HepG2 (cell line): ENCODE results near the gene WDR35. TPM values are rescaled to one million over a fixed set of nuclear protein-coding genes. Genes with fewer than 3 reads are reported as not detected.

Experiments
- AKNA ChIP-seq: sonication (generic); formaldehyde crosslinking; IDR thresholded peaks from 2 replicates; pipeline ENCODE4 v1.4.0; 2020; ENCODE audit warnings: missing genetic modification reagents, borderline replicate concordance
- HNRNPUL1 ChIP-seq: fragments of 200-400 bp; formaldehyde crosslinking; IDR thresholded peaks from 2 replicates; pipeline ENCODE4 v1.6.1; 2017; ENCODE audit warnings: low read depth, mild to moderate bottlenecking, low read length, moderate library complexity
- KMT2B ChIP-seq: IDR thresholded peaks from 2 replicates; pipeline ENCODE4 v1.6.1; 2016; ENCODE audit warnings: missing genetic modification reagents, missing compliant biosample characterization
- LCORL ChIP-seq, 2 experiments: fragments of 450-650 bp in 1 of 2; sonication (generic) in 1 of 2; formaldehyde crosslinking in 1 of 2; IDR thresholded peaks; 2 replicates each; pipeline versions ENCODE4 v1.5.0 to v1.6.1; 2017 to 2020; ENCODE audit warnings: antibody characterized with exemption in 1 of 2, missing genetic modification reagents in 1 of 2
- MLXIP ChIP-seq: sonication (generic); formaldehyde crosslinking; IDR thresholded peaks from 2 replicates; pipeline ENCODE4 v1.9.0; 2021; ENCODE audit warnings: missing genetic modification reagents, borderline replicate concordance
- PPARG ChIP-seq: conservative IDR thresholded peaks from 2 replicates; pipeline ENCODE4 v1.6.1; 2016; ENCODE audit warnings: missing biosample characterization, missing genetic modification reagents
- SALL1 ChIP-seq: sonication (generic); formaldehyde crosslinking; IDR thresholded peaks from 2 replicates; pipeline ENCODE4 v1.8.0; 2022; ENCODE audit warnings: mild to moderate bottlenecking, missing genetic modification reagents
- SNAPC5 ChIP-seq: sonication (generic); formaldehyde crosslinking; IDR thresholded peaks from 2 replicates; pipeline ENCODE4 v1.8.1; 2023; ENCODE audit warnings: mild to moderate bottlenecking, missing genetic modification reagents, borderline replicate concordance
- STAT6 ChIP-seq: sonication (generic); formaldehyde crosslinking; IDR thresholded peaks from 2 replicates; pipeline ENCODE4 v1.4.0; 2020; ENCODE audit warnings: missing genetic modification reagents, mild to moderate bottlenecking, borderline replicate concordance
- TOPORS ChIP-seq: sonication (generic); formaldehyde crosslinking; IDR thresholded peaks from 2 replicates; pipeline ENCODE4 v1.8.0; 2023; ENCODE audit warnings: mild to moderate bottlenecking, missing genetic modification reagents
- ZBTB1 ChIP-seq: sonication (generic); formaldehyde crosslinking; IDR thresholded peaks from 2 replicates; pipeline ENCODE4 v1.4.0; 2020; ENCODE audit warnings: missing genetic modification reagents, borderline replicate concordance
- ZBTB38 ChIP-seq: sonication (generic); formaldehyde crosslinking; IDR thresholded peaks from 2 replicates; pipeline ENCODE4 v1.5.1; 2020; ENCODE audit warnings: mild to moderate bottlenecking, missing genetic modification reagents
- ZNF33A ChIP-seq: sonication (generic); formaldehyde crosslinking; IDR thresholded peaks from 2 replicates; pipeline ENCODE4 v1.5.1; 2020; ENCODE audit warnings: missing genetic modification reagents, mild to moderate bottlenecking, moderate library complexity, borderline replicate concordance
- ZSCAN12 ChIP-seq: sonication (generic); formaldehyde crosslinking; IDR thresholded peaks from 2 replicates; pipeline ENCODE4 v1.9.0; 2021; ENCODE audit warnings: mild to moderate bottlenecking, missing genetic modification reagents
- polyA plus RNA-seq, 8 experiments: library from polyadenylated mRNA; depleted of rRNA in 3 of 8; stranded (reverse) in 7 of 8; unstranded in 1 of 8; fragments of >200 nt; fragmentation: Illumina TruSeq in 4 of 8; extraction: Trizol in 4 of 8; gene quantifications; 2 replicates each; pipeline versions ENCODE4 v1.2.1 to v1.2.3, GENCODE V29; 2011 to 2016; ENCODE audit warnings: low read depth in 4 of 8, missing spikeins in 1 of 8, mixed read lengths in 1 of 8; ENCODE audit not compliant: insufficient read depth in 1 of 8
- total RNA-seq, 5 experiments: library from RNA; depleted of rRNA; stranded (reverse); fragments of >200 nt; fragmentation: Illumina TruSeq; extraction: Trizol; gene quantifications; 2 replicates each; pipeline ENCODE4 v1.2.3, GENCODE V29; 2016; ENCODE audit warnings: low read depth in 1 of 5
- TF ChIP-seq, protein P1 (sequence below): sonication (generic); formaldehyde crosslinking; IDR thresholded peaks from 2 replicates; pipeline ENCODE4 v1.4.0; 2020; ENCODE audit warnings: low read depth, mild to moderate bottlenecking, missing genetic modification reagents
- TF ChIP-seq, protein P2 (sequence below): sonication (generic); formaldehyde crosslinking; conservative IDR thresholded peaks from 2 replicates; pipeline ENCODE4 v1.4.0; 2020; ENCODE audit warnings: missing genetic modification reagents

The WDR35 gene
- total and polyA plus RNA-seq, 2 of the 13 experiments (the other 11 are each of a cell fraction or from before 2014, with no cell fraction given): 11.1 to 19.6 TPM

DNA sequence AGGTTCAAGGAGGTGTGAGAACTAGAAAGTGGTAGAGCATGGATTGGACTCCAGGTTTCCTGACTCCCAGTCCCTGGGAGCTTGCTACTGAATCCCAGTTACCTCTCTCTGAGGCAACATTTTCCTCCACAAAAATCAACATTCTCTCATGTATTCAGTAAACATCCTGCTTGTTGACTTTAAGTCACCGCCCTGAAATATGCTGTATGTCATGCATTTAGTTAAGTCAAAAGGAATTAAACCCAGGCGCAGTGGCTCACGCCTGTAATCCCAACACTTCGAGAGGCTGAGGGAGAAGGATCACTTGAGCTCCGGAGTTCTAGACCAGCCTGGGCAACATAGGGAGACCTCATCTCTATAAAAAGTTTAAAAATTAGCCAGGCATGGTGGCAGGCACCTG is 18.8 kb upstream of the WDR35 start (continued):
- TF ChIP-seq ZBTB38 (CRISPR knock-in tag): 0 out of 2 replicates have a peak, but pooled peaks have one; percentile 16
- no peak for TF ChIP-seq ZSCAN12 (CRISPR knock-in tag)
- no peak for TF ChIP-seq LCORL (IDR thresholded peaks at IDR 0.05)
- TF ChIP-seq LCORL (CRISPR knock-in tag; IDR thresholded peaks at IDR 0.05): peak; percentile 41; the same call in 1 of the 2 replicates
- TF ChIP-seq AKNA (CRISPR knock-in tag): no peak
- TF ChIP-seq MLXIP (CRISPR knock-in tag): no peak
- 0 out of 2 replicates have a peak, but pooled peaks have one; percentile 53 for TF ChIP-seq ZNF33A (CRISPR knock-in tag)
- TF ChIP-seq HNRNPUL1: no peak
- peak; percentile 71 for TF ChIP-seq PPARG (CRISPR knock-in tag)
- TF ChIP-seq TOPORS (CRISPR knock-in tag): no peak
- TF ChIP-seq, protein P1, sequence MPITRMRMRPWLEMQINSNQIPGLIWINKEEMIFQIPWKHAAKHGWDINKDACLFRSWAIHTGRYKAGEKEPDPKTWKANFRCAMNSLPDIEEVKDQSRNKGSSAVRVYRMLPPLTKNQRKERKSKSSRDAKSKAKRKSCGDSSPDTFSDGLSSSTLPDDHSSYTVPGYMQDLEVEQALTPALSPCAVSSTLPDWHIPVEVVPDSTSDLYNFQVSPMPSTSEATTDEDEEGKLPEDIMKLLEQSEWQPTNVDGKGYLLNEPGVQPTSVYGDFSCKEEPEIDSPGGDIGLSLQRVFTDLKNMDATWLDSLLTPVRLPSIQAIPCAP (CRISPR knock-in tag): no peak
- TF ChIP-seq STAT6 (CRISPR knock-in tag): no peak
- TF ChIP-seq, protein P2, sequence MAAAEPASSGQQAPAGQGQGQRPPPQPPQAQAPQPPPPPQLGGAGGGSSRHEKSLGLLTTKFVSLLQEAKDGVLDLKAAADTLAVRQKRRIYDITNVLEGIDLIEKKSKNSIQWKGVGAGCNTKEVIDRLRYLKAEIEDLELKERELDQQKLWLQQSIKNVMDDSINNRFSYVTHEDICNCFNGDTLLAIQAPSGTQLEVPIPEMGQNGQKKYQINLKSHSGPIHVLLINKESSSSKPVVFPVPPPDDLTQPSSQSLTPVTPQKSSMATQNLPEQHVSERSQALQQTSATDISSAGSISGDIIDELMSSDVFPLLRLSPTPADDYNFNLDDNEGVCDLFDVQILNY (CRISPR knock-in tag): no peak
- no peak for TF ChIP-seq SNAPC5
- TF ChIP-seq ZBTB1 (CRISPR knock-in tag): no peak
- TF ChIP-seq SALL1: peak; percentile 81
- TF ChIP-seq KMT2B (CRISPR knock-in tag): no peak
